NCI-H345 treated with DMSO at 0.1 percent for 48 hours (cell line): ENCODE measurements around the gene GNPNAT1.
"Not testable (repeated sequence)": the region's sequence is repeated elsewhere in the genome, so short reads cannot be mapped to it uniquely, and the experiment has no call there.

Experiments used
- DNase-seq: peaks from one replicate; lab custom pipeline; 2025; ENCODE audit not compliant: unreplicated experiment; lab: John Stamatoyannopoulos, UW

Gene GNPNAT1

DNA sequence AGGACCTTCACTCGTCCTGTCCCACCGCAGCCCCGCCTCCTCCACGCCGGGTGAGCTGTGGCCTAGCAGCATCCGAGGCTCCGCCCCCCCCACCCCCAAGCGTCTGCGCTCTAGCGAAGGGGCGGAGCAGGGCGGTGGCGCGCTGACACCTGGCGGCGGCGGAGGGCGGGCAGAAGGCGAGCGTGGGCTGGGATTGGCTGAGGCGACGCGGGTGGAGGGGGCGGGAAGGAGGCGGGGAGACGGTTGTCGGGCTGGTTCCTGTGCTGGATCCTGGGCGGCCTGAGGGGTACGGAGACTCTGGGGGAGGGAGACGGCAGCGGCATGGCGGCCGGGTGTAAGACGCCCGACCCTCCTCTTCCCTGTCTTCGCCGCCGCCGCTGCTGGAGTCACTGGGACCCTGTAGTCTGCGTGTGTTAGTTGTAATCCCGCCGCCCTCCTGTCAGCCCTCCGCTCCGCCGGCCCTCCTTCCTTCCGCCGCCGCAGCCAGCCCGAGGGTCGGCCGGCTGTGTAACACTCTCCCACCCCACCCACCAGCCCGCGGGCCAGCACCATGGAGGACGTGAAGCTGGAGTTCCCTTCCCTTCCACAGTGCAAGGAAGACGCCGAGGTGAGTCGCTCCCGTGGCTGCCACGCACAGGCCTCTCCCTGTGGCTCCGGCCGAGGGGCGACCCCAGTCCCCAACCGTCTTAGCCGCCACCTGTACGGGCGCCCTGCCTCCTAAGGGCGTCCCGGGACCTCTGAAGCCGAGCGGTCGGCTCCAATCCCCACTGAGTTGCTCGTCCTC is 61.3 kb downstream of the GNPNAT1 start, which contains the start of gene STYX:
Gene STYX (plus strand): TSS at position 242 of the 784 bp plus-strand sequence. CDS start 309 bp downstream, at position 551.
- peak; percentile 92 for DNase-seq

DNA sequence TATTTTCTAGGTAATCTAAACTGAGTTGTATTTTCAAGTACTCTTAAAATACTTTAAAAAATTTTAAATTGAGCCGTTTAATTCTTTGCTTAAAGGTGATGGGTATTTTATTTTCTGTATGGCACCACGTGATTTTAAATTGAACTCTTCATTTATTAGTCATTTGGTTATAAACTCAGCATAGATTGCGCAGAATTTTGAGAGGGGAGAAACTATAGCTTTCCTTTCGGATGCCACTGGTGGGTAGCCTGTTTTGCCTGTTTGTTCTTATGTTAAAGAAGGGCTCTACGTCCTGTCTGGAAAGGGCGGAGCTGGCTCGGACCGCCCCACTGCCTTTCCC is 61.9 kb downstream of the GNPNAT1 start:
- no peak for DNase-seq

DNA sequence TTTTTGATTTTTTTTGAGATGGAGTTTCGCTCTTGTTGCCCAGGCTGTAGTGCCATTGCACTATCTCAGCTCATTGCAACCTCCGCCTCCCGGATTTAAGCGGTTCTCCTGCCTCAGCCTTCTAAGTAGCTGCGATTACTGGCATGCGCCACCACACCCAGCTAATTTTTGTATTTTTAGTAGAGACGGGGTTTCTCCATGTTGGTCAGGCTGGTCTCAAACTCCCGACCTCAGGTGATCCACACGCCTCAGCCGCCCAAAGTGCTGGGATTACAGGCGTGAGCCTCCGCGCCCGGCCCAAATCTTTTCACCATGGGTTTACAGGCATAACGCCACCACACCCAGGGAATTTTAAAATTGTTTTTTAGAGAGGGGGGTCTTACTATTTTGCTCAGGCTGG is 62.4 kb downstream of the GNPNAT1 start:
- DNase-seq = not testable (repeated sequence)

DNA sequence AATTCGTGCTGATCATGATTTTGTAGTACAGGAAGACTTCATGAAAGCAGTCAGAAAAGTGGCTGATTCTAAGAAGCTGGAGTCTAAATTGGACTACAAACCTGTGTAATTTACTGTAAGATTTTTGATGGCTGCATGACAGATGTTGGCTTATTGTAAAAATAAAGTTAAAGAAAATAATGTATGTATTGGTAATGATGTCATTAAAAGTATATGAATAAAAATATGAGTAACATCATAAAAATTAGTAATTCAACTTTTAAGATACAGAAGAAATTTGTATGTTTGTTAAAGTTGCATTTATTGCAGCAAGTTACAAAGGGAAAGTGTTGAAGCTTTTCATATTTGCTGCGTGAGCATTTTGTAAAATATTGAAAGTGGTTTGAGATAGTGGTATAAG is 63.9 kb downstream of the GNPNAT1 start:
- not testable (repeated sequence) for DNase-seq
